Body of pancreas (tissue), 4 donors: ENCODE results near the gene ARPP21. TPM values are rescaled to one million over a fixed set of nuclear protein-coding genes. Genes with fewer than 3 reads are reported as not detected.

ENCODE experiments used
- ATAC-seq: fragments of 150-250 bp; one replicate; pipeline ENCODE4 v1.9.1; 2016
- DNase-seq, 4 donors: peaks; one replicate each; pipeline ENCODE4 v3.0.0-alpha.2; 2019
- H3K27ac ChIP-seq, 4 donors: fragments of 200-600 bp; sonication (generic); 1 replicate in 3 of 4; 2 replicates in 1 of 4; pipeline versions ENCODE4 v1.5.1 to v1.6.1; 2016 to 2019; ENCODE audit warnings: mild to moderate bottlenecking in 1 of 4, mixed read lengths in 1 of 4, moderate library complexity in 1 of 4
- H3K27me3 ChIP-seq, 2 donors: fragments of 200-600 bp; sonication (generic); one replicate each; pipeline ENCODE4 v1.6.0; 2016; ENCODE audit warnings: mild to moderate bottlenecking in 1 of 2
- H3K36me3 ChIP-seq, 2 donors: fragments of 200-600 bp; sonication (generic); replicated peaks in 1 of 2; 2 replicates each; pipeline ENCODE4 v1.5.1; 2016; ENCODE audit warnings: low read depth in 2 of 2; ENCODE audit not compliant: insufficient read depth in 1 of 2
- H3K4me1 ChIP-seq: fragments of 200-600 bp; sonication (generic); one replicate; pipeline ENCODE4 v1.6.0; 2016
- H3K4me3 ChIP-seq, 2 donors: fragments of 200-600 bp; sonication (generic); 1 replicate in 1 of 2; 2 replicates in 1 of 2; pipeline ENCODE4 v1.5.1; 2016 to 2019
- H3K9me3 ChIP-seq, 3 donors: fragments of 200-600 bp; sonication (generic); 1 replicate in 2 of 3; 2 replicates in 1 of 3; pipeline ENCODE4 v1.5.1; 2016
- CTCF ChIP-seq, 7 experiments: fragments of 450-650 bp in 4 of 7; fragments of 200-600 bp in 3 of 7; sonication (generic) in 3 of 7; IDR thresholded peaks; one replicate each; pipeline ENCODE4 v1.5.1; 2016 to 2019; ENCODE audit warnings: antibody characterized with exemption in 7 of 7
- POLR2A ChIP-seq, 3 donors: fragments of 450-650 bp; IDR thresholded peaks; one replicate each; pipeline ENCODE4 v1.6.1; 2016; ENCODE audit warnings: antibody characterized with exemption in 3 of 3, mild to moderate bottlenecking in 2 of 3
- WGBS, 2 donors: methylation state at CpG; one replicate each; pipeline ENCODE4 v1.1.5; 2017; 5-methylcytosine and 5-hydroxymethylcytosine counted together
- intact Hi-C: fragments of 100-400 bp; cut with DNase I; formaldehyde crosslinking; loops from one replicate; pipeline ENCODE4 v1.15.1; 2023
- total RNA-seq, 2 donors: library from RNA; depleted of rRNA; stranded (reverse); fragments of >200 nt; gene quantifications; one replicate each; pipeline ENCODE4 v1.1.0, GENCODE V29; 2016

The ARPP21 gene
- total RNA-seq, 2 donors from 2014 or later, result not detected

GRCh38 chr3:35641331-35641730 is 2.0 kb downstream of the ARPP21 start:
- peaks cover 14% of the 10 kb centered on the region for H3K4me1 ChIP-seq
- no peaks in the 10 kb centered on the region for H3K9me3 ChIP-seq
- TF ChIP-seq POLR2A (IDR thresholded peaks at IDR 0.05), result no peak
- no peak for TF ChIP-seq CTCF (IDR thresholded peaks at IDR 0.05)
- H3K27ac ChIP-seq, result no peak overlapping the region
- DNase-seq, result no peak
- WGBS, 2 donors, result 19 to 25% methylated on average over 1 of the region's 1 CpG
- intact Hi-C loops, result no loop called here
- H3K36me3 ChIP-seq, result no peaks in the 10 kb centered on the region
- ATAC-seq, result no peak
- H3K27me3 ChIP-seq, result peaks cover 0 to 19% of the 10 kb centered on the region in 2 donors
- H3K4me3 ChIP-seq, result no peak overlapping the region

GRCh38 chr3:35641920-35642527 is 2.7 kb downstream of the ARPP21 start:
- Histone ChIP-seq H3K27ac (no peak overlapping the region), H3K4me1 (peaks cover 14% of the 10 kb centered on the region), H3K36me3 (no peaks in the 10 kb centered on the region), H3K4me3 (no peak overlapping the region), H3K27me3 (peaks cover 0 to 19% of the 10 kb centered on the region in 2 donors), H3K9me3 (no peaks in the 10 kb centered on the region)
- 67 to 74% methylated on average over 4 of the region's 4 CpGs for WGBS, 2 donors
- intact Hi-C loops, result no loop called here
- DNase-seq, result no peak
- TF ChIP-seq POLR2A (IDR thresholded peaks at IDR 0.05), result no peak
- no peak for TF ChIP-seq CTCF (IDR thresholded peaks at IDR 0.05)
- no peak for ATAC-seq

DNA sequence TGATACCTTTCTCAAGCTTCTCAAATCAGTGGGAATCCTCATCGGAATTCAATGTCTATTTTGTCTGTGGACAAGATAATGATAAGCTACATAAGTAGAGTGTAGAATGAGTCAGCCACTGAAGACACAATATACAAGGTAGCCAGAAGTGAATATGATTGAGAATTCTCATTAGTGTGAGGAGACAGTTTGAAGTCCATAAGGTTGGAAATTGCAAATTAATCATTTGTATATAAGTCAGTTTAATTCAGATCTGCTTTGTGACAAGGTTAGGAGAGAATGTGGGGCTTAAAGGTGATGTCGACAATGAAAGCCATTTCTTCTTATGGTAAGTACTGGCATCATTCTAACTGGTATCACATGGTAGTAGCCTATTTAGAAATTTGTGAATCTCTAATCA is 4.2 kb downstream of the ARPP21 start:
- Histone ChIP-seq H3K9me3 (no peaks in the 10 kb centered on the region), H3K4me3 (no peak overlapping the region), H3K4me1 (peaks cover 14% of the 10 kb centered on the region), H3K27me3 (peaks cover 0 to 19% of the 10 kb centered on the region in 2 donors), H3K27ac (no peak overlapping the region), H3K36me3 (no peaks in the 10 kb centered on the region)
- intact Hi-C loops, result no loop called here
- TF ChIP-seq POLR2A (IDR thresholded peaks at IDR 0.05) (no peak), CTCF (IDR thresholded peaks at IDR 0.05) (no peak)
- WGBS, 2 donors, result 63% methylated on average over 2 of the region's 2 CpGs
- no peak for ATAC-seq
- DNase-seq, result no peak

GRCh38 chr3:35644451-35644850 is 5.1 kb downstream of the ARPP21 start:
- no peak overlapping the region for H3K4me3 ChIP-seq
- H3K27ac ChIP-seq, result no peak overlapping the region
- H3K27me3 ChIP-seq, result peaks cover 0 to 9% of the 10 kb centered on the region in 2 donors
- WGBS, 2 donors, result 57 to 67% methylated on average over 2 of the region's 2 CpGs
- ATAC-seq (no peak), DNase-seq (no peak)
- no peaks in the 10 kb centered on the region for H3K9me3 ChIP-seq
- intact Hi-C loops, result no loop called here
- no peaks in the 10 kb centered on the region for H3K36me3 ChIP-seq
- H3K4me1 ChIP-seq, result peaks cover 7% of the 10 kb centered on the region
- TF ChIP-seq CTCF (IDR thresholded peaks at IDR 0.05) (no peak), POLR2A (IDR thresholded peaks at IDR 0.05) (no peak)

- no peak for DNase-seq
- H3K4me3 ChIP-seq, result no peak overlapping the region
- no peaks in the 10 kb centered on the region for H3K36me3 ChIP-seq
- TF ChIP-seq POLR2A (IDR thresholded peaks at IDR 0.05), result no peak
- TF ChIP-seq CTCF (IDR thresholded peaks at IDR 0.05), result no peak
- peaks cover 0 to 4% of the 10 kb centered on the region in 2 donors for H3K27me3 ChIP-seq
- H3K27ac ChIP-seq, result no peak overlapping the region
- 56 to 60% methylated on average over 2 of the region's 2 CpGs for WGBS, 2 donors
- intact Hi-C loops, result no loop called here
- no peaks in the 10 kb centered on the region for H3K9me3 ChIP-seq
- no peak for ATAC-seq
- no peaks in the 10 kb centered on the region for H3K4me1 ChIP-seq
These were observed 5.9 kb downstream of the ARPP21 start for GRCh38 chr3:35645189-35645588.
